Measurements from ENCODE around the gene TBCD.

DNA sequence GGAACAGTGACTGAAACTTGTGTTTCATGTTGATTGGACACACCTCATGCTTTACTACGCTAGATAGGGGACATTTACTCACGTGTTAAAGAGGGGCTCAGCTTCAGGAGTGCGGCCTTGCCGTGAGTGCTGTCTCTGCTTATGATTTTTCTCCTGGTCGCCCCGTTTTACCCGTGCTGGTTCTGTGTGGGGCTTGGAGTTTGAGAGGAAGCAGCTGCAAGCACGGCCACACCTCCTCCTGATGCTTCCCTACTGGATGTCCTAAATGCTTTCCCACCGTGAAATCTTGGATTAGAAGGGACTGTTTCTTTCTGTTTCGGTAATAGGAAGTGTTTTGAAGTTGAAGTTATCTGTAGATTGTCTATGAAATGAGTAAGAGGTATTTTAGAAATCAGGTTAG lies 141.9 kb downstream of the TBCD start:
- TF ChIP-seq CTCF (IDR thresholded peaks at IDR 0.05; ENCODE audit: insufficient read depth, low read depth, low read length) (no peak), EZH2 (IDR thresholded peaks at IDR 0.05; ENCODE audit: insufficient read depth, low read length) (no peak)
